SK-N-SH (cell line): ENCODE measurements around the gene C14orf132. TPM values are rescaled to one million over a fixed set of nuclear protein-coding genes. Genes with fewer than 3 reads are reported as not detected.

Experiments used
- CTCF ChIA-PET: fragments of 300-600, 350-600 bp; formaldehyde crosslinking; extraction: SDS; loops from one replicate; lab custom pipeline; 2021; lab: Yijun Ruan, JAX
- POLR2A ChIA-PET: fragments of 350-600 bp; sonication (Branson Sonifier 250); formaldehyde crosslinking; extraction: SDS; loops from one replicate; lab custom pipeline; 2020; ENCODE audit warnings: antibody characterized with exemption, inconsistent platforms; lab: Yijun Ruan, JAX
- DNase-seq: peaks from one replicate; pipeline ENCODE4 v3.0.0; 2012
- H2AFZ ChIP-seq: fragments of 200-600 bp; sonication (generic); 2 replicates; pipeline ENCODE4 v1.8.1; 2016; ENCODE audit warnings: antibody characterized with exemption, mild to moderate bottlenecking, low read depth
- H3F3A ChIP-seq: fragments of 200-600 bp; sonication (generic); replicated peaks from 2 replicates; pipeline ENCODE3; 2016; ENCODE audit warnings: antibody characterized with exemption, mild to moderate bottlenecking; ENCODE audit not compliant: insufficient read depth
- H3K27ac ChIP-seq, 2 experiments: fragments of 200-500 bp in 1 of 2; fragments of 200-600 bp in 1 of 2; sonication (Bioruptor generic) in 1 of 2; sonication (generic), shearing (Covaris generic) in 1 of 2; 2 replicates each; pipeline versions ENCODE4 v1.5.1 to v1.6.1; 2014 to 2016; ENCODE audit warnings: low read depth in 2 of 2, inconsistent platforms in 1 of 2, low read length in 1 of 2, mild to moderate bottlenecking in 1 of 2, mixed read lengths in 1 of 2
- H3K27me3 ChIP-seq: fragments of 200-600 bp; sonication (generic), shearing (Covaris generic); 2 replicates; pipeline ENCODE4 v1.6.1; 2016; ENCODE audit warnings: mixed run types; ENCODE audit not compliant: insufficient read depth
- H3K36me3 ChIP-seq, 2 experiments: fragments of 200-500 bp in 1 of 2; fragments of 200-600 bp in 1 of 2; sonication (Bioruptor generic) in 1 of 2; sonication (generic) in 1 of 2; replicated peaks in 1 of 2; 2 replicates each; pipeline versions ENCODE3 to v1.5.1; 2014 to 2016; ENCODE audit warnings: low read length in 1 of 2, mild to moderate bottlenecking in 1 of 2; ENCODE audit not compliant: insufficient read depth in 2 of 2, control insufficient read depth in 1 of 2
- H3K4me1 ChIP-seq, 2 experiments: fragments of 200-500 bp in 1 of 2; fragments of 200-600 bp in 1 of 2; sonication (Bioruptor generic) in 1 of 2; sonication (generic), shearing (Covaris generic) in 1 of 2; 2 replicates each; pipeline versions ENCODE4 v1.5.1 to v1.6.1; 2014 to 2016; ENCODE audit warnings: low read depth in 1 of 2, low read length in 1 of 2, mixed run types in 1 of 2; ENCODE audit not compliant: insufficient read depth in 2 of 2, control insufficient read depth in 1 of 2
- H3K4me2 ChIP-seq: fragments of 200-600 bp; sonication (generic), shearing (Covaris generic); 2 replicates; pipeline ENCODE4 v1.6.1; 2017; ENCODE audit warnings: mixed run types
- H3K4me3 ChIP-seq, 2 experiments: fragments of 200-500 bp in 1 of 2; fragments of 200-600 bp in 1 of 2; sonication (Bioruptor generic) in 1 of 2; sonication (generic), shearing (Covaris generic) in 1 of 2; 2 replicates each; pipeline versions ENCODE4 v1.5.1 to v1.8.1; 2014 to 2016; ENCODE audit warnings: low read depth in 2 of 2, inconsistent platforms in 1 of 2, low read length in 1 of 2, mild to moderate bottlenecking in 1 of 2, mixed read lengths in 1 of 2, moderate library complexity in 1 of 2
- H3K79me2 ChIP-seq: fragments of 200-600 bp; sonication (generic); 2 replicates; pipeline ENCODE4 v1.8.1; 2017; ENCODE audit warnings: mild to moderate bottlenecking; ENCODE audit not compliant: insufficient read depth
- H3K9ac ChIP-seq: fragments of 200-600 bp; sonication (generic); 2 replicates; pipeline ENCODE4 v1.6.1; 2017; ENCODE audit warnings: mixed run types
- H3K9me2 ChIP-seq: fragments of 200-600 bp; sonication (generic); 2 replicates; pipeline ENCODE4 v1.6.1; 2017; ENCODE audit warnings: mixed run types
- H3K9me3 ChIP-seq: fragments of 200-600 bp; sonication (generic); 2 replicates; pipeline ENCODE4 v1.6.1; 2017; ENCODE audit warnings: mixed run types, mild to moderate bottlenecking, moderate library complexity
- H4K20me1 ChIP-seq: fragments of 200-600 bp; sonication (generic); 2 replicates; pipeline ENCODE4 v1.6.1; 2017; ENCODE audit warnings: mild to moderate bottlenecking, mixed run types; ENCODE audit not compliant: insufficient read depth
- ELF1 ChIP-seq: IDR thresholded peaks from 2 replicates; pipeline ENCODE4 v1.4.0; 2012
- EP300 ChIP-seq, 2 experiments: IDR thresholded peaks; 2 replicates each; pipeline versions ENCODE4 v1.4.0 to v1.6.1; 2012; ENCODE audit warnings: borderline replicate concordance in 1 of 2, low read depth in 1 of 2, low read length in 1 of 2
- EZH2phosphoT487 ChIP-seq: fragments of 200-600 bp; sonication (generic); IDR thresholded peaks from 2 replicates; pipeline ENCODE4 v1.6.1; 2017; ENCODE audit warnings: low read depth, mixed run types, mild to moderate bottlenecking, antibody characterized with exemption, moderate library complexity, borderline replicate concordance
- FOXJ3 ChIP-seq: sonication (generic); formaldehyde crosslinking; IDR thresholded peaks from 2 replicates; pipeline ENCODE4 v1.5.1; 2020; ENCODE audit warnings: mild to moderate bottlenecking, missing genetic modification reagents
- GATA2 ChIP-seq: sonication (generic); formaldehyde crosslinking; IDR thresholded peaks from 2 replicates; pipeline ENCODE4 v1.5.0; 2020; ENCODE audit warnings: mild to moderate bottlenecking, missing genetic modification reagents
- MEF2A ChIP-seq: IDR thresholded peaks from 2 replicates; pipeline ENCODE4 v1.4.0; 2012; ENCODE audit warnings: low read depth, borderline replicate concordance
- RAD21 ChIP-seq: IDR thresholded peaks from 2 replicates; pipeline ENCODE4 v1.6.1; 2012; ENCODE audit warnings: mild to moderate bottlenecking, low read length
- RXRA ChIP-seq: IDR thresholded peaks from 2 replicates; pipeline ENCODE4 v1.4.0; 2012; ENCODE audit warnings: low read depth, mild to moderate bottlenecking, borderline replicate concordance
- SMC3 ChIP-seq: IDR thresholded peaks from 2 replicates; pipeline ENCODE4 v1.6.1; 2012; ENCODE audit warnings: low read depth, low read length, improper control_type of control experiment
- TAF1 ChIP-seq: IDR thresholded peaks from 2 replicates; pipeline ENCODE4 v1.6.1; 2012; ENCODE audit warnings: low read depth, mild to moderate bottlenecking, low read length, moderate library complexity, borderline replicate concordance
- WGBS: methylation state at CpG from one replicate; pipeline ENCODE4 v1.1.6; 2017; ENCODE audit warnings: low lambda C conversion rate; 5-methylcytosine and 5-hydroxymethylcytosine counted together
- polyA plus RNA-seq, 3 experiments: library from polyadenylated mRNA; depleted of rRNA; stranded (reverse); fragments of >200 nt; gene quantifications; 2 replicates each; pipeline ENCODE4 v1.2.3, GENCODE V29; 2012
- TF ChIP-seq, protein P1 (sequence below): fragments of 150-350 bp; IDR thresholded peaks from 2 replicates; pipeline ENCODE4 v1.6.1; 2016; ENCODE audit warnings: mild to moderate bottlenecking, low read depth, low read length
- TF ChIP-seq, protein P2 (sequence below): fragments of 200-600 bp; sonication (generic); IDR thresholded peaks from 2 replicates; pipeline ENCODE4 v1.6.1; 2017; ENCODE audit warnings: antibody characterized with exemption, mild to moderate bottlenecking, moderate library complexity
- TF ChIP-seq, protein P3 (sequence below): fragments of 150-350 bp; IDR thresholded peaks from 2 replicates; pipeline ENCODE4 v1.6.1; 2017; ENCODE audit warnings: antibody characterized with exemption, low read length, low read depth, borderline replicate concordance
- TF ChIP-seq, protein P4 (sequence below): IDR thresholded peaks from 2 replicates; pipeline ENCODE4 v1.6.1; 2012; ENCODE audit warnings: mild to moderate bottlenecking, low read depth, low read length, moderate library complexity

Gene C14orf132
- polyA plus RNA-seq, 1 of the 3 experiments (the other 2 are of a cell fraction), result 5.5 TPM

DNA sequence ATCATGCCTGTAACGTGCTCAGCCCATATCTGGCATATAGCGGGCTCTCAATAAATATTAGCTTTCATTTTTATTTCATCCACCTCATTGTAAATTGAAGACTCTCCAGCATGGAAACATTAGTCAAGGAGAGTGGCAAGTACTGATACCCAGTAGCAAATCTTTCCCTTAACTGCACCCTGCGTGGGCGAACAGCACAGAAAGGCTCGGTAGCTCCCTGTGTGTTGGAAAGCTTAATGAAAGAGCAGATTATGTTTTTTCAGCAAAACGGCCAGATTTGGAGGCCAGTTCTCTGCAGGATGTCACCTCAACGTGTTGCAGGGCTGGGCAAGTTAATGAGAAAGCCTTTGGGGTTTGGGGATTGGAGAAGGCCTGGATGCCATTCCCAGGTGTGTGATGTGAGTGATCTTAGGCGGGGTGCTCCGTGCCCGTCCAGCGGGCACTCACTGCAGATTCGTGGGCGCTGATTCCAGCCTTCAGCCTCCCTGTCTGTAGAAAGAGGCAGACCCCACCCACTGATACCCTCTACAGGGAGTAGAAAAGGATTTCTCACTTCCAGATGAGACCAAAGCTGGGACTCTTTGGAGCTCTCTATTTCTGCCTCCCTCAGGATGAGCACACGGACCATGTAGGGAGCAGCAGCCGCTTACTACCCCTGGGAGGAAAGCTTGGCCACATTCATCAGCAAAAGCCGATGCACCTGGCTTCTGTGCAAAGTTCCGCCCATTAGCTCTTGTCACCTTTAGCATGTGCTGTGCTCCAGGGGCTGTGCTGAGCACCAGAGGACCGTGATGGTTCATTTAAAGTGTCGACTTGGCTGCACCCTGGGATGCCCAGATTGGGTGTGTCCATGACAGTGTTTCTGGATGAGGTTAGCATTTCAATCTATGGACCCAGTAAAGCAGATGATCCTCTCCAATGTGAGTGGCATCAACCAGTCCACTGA lies 29.1 kb downstream of the C14orf132 start:
- ChIA-PET POLR2A (interaction anchor here (1.4 kb wide), 1 partner anchor 22 kb away, joined by 3 read pairs; no protein-coding TSS in a partner anchor), CTCF (interaction anchor here (1.2 to 1.4 kb wide), 2 partner anchors 13 to 30 kb away, joined by 3 to 4 read pairs; no protein-coding TSS in a partner anchor)
- TF ChIP-seq EZH2phosphoT487 (no peak), MEF2A (no peak)
- 92% methylated on average over 18 of the region's 19 CpGs for WGBS
- Histone ChIP-seq H3K79me2 (no peaks in the 10 kb centered on the region), H3K9ac (no peak overlapping the region), H3K4me3 (no peak overlapping the region), H3F3A (no peaks in the 10 kb centered on the region), H2AFZ (no peak overlapping the region), H4K20me1 (no peaks in the 10 kb centered on the region), H3K4me2 (no peak overlapping the region), H3K27me3 (no peaks in the 10 kb centered on the region), H3K36me3 (no peaks in the 10 kb centered on the region), H3K9me3 (no peaks in the 10 kb centered on the region), H3K4me1 (peaks cover 0 to 21% of the 10 kb centered on the region in 2 experiments; a peak in 2 of 4 replicates), H3K27ac (no peak overlapping the region), H3K9me2 (no peaks in the 10 kb centered on the region)
- DNase-seq, result no peak

DNA sequence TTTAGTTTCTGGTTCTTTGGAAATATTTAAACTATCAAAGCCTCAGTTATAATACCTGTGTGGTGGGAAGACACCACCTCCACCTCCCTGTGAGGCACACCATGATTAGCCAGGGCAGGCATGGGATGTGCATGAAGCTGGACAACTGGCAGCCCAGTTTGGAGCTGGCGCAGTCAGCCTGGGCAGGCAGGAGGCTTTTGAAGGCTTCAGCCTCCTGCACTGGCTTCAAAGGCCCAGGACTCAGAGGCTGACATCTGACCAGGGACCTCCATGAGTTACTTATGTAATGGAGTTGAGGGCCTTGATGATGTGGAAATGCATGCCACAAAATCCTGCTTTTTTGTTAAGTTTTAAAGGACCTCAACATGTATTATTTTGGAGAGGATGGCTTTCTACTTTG lies 30.3 kb downstream of the C14orf132 start:
- WGBS, result 0% methylated on average over 1 of the region's 1 CpG
- TF ChIP-seq, protein P1, sequence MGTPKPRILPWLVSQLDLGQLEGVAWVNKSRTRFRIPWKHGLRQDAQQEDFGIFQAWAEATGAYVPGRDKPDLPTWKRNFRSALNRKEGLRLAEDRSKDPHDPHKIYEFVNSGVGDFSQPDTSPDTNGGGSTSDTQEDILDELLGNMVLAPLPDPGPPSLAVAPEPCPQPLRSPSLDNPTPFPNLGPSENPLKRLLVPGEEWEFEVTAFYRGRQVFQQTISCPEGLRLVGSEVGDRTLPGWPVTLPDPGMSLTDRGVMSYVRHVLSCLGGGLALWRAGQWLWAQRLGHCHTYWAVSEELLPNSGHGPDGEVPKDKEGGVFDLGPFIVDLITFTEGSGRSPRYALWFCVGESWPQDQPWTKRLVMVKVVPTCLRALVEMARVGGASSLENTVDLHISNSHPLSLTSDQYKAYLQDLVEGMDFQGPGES, result no peak
- TF ChIP-seq EP300 (IDR thresholded peaks at IDR 0.05; ENCODE audit: borderline replicate concordance in 1 of 2, low read depth in 1 of 2, low read length in 1 of 2) (no peak), GATA2 (CRISPR knock-in tag) (no peak), SMC3 (no peak), FOXJ3 (CRISPR knock-in tag) (no peak), RAD21 (no peak), RXRA (no peak), ELF1 (no peak), EZH2phosphoT487 (no peak), TAF1 (no peak)
- TF ChIP-seq, protein P2, sequence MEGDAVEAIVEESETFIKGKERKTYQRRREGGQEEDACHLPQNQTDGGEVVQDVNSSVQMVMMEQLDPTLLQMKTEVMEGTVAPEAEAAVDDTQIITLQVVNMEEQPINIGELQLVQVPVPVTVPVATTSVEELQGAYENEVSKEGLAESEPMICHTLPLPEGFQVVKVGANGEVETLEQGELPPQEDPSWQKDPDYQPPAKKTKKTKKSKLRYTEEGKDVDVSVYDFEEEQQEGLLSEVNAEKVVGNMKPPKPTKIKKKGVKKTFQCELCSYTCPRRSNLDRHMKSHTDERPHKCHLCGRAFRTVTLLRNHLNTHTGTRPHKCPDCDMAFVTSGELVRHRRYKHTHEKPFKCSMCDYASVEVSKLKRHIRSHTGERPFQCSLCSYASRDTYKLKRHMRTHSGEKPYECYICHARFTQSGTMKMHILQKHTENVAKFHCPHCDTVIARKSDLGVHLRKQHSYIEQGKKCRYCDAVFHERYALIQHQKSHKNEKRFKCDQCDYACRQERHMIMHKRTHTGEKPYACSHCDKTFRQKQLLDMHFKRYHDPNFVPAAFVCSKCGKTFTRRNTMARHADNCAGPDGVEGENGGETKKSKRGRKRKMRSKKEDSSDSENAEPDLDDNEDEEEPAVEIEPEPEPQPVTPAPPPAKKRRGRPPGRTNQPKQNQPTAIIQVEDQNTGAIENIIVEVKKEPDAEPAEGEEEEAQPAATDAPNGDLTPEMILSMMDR, result no peak
- TF ChIP-seq, protein P3, sequence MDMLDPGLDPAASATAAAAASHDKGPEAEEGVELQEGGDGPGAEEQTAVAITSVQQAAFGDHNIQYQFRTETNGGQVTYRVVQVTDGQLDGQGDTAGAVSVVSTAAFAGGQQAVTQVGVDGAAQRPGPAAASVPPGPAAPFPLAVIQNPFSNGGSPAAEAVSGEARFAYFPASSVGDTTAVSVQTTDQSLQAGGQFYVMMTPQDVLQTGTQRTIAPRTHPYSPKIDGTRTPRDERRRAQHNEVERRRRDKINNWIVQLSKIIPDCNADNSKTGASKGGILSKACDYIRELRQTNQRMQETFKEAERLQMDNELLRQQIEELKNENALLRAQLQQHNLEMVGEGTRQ, result no peak
- TF ChIP-seq, protein P4, sequence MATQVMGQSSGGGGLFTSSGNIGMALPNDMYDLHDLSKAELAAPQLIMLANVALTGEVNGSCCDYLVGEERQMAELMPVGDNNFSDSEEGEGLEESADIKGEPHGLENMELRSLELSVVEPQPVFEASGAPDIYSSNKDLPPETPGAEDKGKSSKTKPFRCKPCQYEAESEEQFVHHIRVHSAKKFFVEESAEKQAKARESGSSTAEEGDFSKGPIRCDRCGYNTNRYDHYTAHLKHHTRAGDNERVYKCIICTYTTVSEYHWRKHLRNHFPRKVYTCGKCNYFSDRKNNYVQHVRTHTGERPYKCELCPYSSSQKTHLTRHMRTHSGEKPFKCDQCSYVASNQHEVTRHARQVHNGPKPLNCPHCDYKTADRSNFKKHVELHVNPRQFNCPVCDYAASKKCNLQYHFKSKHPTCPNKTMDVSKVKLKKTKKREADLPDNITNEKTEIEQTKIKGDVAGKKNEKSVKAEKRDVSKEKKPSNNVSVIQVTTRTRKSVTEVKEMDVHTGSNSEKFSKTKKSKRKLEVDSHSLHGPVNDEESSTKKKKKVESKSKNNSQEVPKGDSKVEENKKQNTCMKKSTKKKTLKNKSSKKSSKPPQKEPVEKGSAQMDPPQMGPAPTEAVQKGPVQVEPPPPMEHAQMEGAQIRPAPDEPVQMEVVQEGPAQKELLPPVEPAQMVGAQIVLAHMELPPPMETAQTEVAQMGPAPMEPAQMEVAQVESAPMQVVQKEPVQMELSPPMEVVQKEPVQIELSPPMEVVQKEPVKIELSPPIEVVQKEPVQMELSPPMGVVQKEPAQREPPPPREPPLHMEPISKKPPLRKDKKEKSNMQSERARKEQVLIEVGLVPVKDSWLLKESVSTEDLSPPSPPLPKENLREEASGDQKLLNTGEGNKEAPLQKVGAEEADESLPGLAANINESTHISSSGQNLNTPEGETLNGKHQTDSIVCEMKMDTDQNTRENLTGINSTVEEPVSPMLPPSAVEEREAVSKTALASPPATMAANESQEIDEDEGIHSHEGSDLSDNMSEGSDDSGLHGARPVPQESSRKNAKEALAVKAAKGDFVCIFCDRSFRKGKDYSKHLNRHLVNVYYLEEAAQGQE, result no peak
- H3F3A ChIP-seq, result no peaks in the 10 kb centered on the region
- no peaks in the 10 kb centered on the region for H3K36me3 ChIP-seq
- H3K27me3 ChIP-seq, result no peaks in the 10 kb centered on the region
- no peak for DNase-seq
- H2AFZ ChIP-seq, result no peak overlapping the region
- no peaks in the 10 kb centered on the region for H3K9me2 ChIP-seq
- CTCF ChIA-PET, result interaction anchor here (1.4 kb wide), 1 partner anchor 29 kb away, joined by 4 read pairs; no protein-coding TSS in a partner anchor
- no peak overlapping the region for H3K4me3 ChIP-seq
- POLR2A ChIA-PET, result no interaction called here
- no peak overlapping the region for H3K9ac ChIP-seq
- H3K4me2 ChIP-seq, result no peak overlapping the region
- peaks cover 0 to 21% of the 10 kb centered on the region in 2 experiments; a peak in 2 of 4 replicates for H3K4me1 ChIP-seq
- no peaks in the 10 kb centered on the region for H4K20me1 ChIP-seq
- no peaks in the 10 kb centered on the region for H3K9me3 ChIP-seq
- no peak overlapping the region for H3K27ac ChIP-seq
- no peaks in the 10 kb centered on the region for H3K79me2 ChIP-seq
